M059J (cell line): Measurements from ENCODE around the gene TRIM10. TPM values are rescaled to one million over a fixed set of nuclear protein-coding genes. Genes with fewer than 3 reads are reported as not detected.
"Not testable (repeated sequence)": the region's sequence is repeated elsewhere in the genome, so short reads cannot be mapped to it uniquely, and the experiment has no call there.

Experiments
- DNase-seq: peaks from one replicate; pipeline ENCODE4 v3.0.0-alpha.2; 2012; ENCODE audit warnings: low read depth
- total RNA-seq: library from RNA; depleted of rRNA; stranded (reverse); fragments of >200 nt; shearing (Covaris generic); gene quantifications from 2 replicates; pipeline ENCODE4 v1.2.3, GENCODE V29; 2014

The TRIM10 gene
- total RNA-seq, 1 experiment from 2014 or later: not detected

DNA sequence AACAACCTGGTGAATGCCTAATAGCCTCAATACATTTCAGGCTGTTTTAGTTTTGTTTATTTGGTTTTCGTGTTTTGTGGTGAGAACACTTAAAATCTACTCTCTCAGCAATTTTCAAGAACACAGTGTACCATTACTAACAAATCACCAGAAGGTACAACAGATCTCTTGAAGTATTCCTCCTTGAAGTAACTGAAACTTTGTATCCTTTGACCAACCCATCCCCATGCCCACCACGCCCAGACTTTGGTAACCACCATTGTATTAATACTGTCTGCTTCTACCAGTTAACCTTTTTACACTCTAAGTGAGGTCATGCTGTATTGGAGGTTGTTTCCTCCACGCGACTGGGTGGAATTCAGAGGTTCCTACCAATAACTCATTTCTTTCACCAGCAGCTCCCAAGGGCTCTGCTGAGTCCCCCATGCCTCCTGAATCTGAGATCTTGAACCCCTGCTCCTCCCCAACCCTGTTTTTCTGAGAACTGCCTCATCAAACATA lies 30.8 kb downstream of the TRIM10 start:
- no peak for DNase-seq

DNA sequence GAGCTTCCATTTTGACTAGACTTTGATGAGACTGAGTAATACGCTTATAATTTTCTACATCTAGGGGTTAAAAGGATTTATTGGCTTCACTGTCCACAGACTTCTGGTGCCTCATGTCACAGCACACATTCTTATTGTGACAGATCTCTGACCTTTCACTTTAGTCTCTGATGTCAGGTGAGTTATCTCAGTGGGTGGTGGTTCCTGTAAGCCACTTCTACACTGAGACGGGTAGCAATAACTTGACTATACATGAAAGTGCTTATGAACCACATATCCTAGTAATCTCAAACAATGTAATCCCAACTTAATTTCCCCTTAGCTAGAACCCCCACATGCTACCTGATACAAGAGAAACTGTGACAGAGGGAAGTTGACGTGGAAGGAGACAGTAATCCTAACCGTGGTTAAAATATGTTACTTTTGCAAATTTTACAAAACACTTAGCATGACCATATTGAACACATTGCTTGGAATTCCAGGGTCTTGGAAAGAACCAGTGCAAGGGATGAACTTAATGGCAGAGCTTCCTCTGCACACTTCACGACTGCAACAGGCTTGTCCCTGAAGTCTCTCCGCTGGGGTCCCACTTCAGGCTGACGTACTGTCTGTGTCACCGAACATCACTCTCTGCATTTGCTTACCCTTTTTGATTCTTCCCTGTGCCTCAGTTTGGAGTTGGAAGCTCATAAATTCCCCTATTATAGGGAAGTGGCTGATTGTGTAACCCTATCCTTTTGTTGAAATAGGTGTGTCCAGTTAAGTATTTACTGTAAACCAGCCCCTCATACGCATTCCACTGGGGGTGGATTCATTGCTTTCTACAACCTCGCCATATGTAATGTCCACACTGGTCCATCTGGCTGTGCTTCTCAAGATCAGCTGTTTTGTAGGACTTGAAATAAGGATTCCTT lies 31.5 kb downstream of the TRIM10 start:
- no peak for DNase-seq

DNA sequence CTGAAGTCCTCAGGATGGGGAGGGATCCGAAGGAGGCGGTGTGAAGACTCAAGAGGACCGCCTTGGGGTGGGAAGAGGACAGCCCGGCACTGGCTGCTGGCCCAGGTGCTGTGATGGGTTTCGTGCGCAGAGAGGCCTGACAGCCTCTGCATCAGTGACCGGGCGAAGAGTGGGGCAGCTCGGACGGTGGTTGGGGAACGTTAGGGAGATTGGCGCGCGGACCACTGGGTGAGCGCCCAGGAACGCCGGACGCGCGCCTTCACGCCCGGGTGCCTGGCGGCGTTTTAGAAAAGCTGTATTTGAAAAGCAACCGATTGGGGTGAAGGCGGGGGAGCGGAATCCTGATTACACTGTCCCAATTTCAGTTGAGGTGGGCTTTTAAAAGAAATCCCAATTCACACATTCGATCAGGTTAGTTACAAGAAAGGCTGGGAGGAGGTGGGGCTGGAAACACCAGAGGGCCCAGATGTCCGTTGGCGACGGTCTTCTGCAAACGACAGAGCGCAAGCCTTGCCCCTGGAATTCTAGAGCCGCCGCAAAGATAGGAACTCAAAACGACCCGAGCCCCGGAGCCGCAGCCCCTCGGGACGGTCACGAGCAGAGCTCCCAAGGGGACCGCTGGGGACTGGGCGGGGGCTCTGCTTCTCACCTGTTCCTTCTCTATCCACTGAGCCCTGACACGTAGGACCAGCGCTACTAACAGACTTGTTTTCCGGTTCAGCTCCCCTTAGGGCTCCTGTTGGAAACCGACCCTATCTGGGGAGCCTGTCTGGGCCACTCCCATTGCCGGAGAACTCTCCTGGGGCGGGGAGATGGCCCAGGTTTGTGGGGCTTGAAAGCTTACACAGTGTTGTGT lies 33.5 kb downstream of the TRIM10 start:
- DNase-seq: no peak

DNA sequence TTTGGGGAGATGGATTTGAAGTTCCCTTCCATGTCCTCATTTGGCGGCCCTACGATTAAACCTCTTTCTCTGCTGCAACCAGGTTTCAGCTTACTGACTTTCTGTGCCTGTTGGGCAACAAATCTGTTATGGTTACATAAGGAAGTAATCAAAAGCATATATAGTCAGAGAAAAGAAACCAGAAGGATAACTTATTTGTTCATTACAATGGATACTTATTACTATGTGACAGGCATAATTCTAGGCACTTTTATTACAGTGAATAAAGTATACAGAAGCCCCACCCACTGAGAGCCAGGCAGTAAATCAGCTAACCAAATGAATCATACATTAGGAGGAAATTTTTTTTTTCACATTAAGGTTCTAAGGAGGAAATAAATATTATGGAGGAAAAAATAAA lies 38.5 kb downstream of the TRIM10 start:
- peak; percentile 40 for DNase-seq

DNA sequence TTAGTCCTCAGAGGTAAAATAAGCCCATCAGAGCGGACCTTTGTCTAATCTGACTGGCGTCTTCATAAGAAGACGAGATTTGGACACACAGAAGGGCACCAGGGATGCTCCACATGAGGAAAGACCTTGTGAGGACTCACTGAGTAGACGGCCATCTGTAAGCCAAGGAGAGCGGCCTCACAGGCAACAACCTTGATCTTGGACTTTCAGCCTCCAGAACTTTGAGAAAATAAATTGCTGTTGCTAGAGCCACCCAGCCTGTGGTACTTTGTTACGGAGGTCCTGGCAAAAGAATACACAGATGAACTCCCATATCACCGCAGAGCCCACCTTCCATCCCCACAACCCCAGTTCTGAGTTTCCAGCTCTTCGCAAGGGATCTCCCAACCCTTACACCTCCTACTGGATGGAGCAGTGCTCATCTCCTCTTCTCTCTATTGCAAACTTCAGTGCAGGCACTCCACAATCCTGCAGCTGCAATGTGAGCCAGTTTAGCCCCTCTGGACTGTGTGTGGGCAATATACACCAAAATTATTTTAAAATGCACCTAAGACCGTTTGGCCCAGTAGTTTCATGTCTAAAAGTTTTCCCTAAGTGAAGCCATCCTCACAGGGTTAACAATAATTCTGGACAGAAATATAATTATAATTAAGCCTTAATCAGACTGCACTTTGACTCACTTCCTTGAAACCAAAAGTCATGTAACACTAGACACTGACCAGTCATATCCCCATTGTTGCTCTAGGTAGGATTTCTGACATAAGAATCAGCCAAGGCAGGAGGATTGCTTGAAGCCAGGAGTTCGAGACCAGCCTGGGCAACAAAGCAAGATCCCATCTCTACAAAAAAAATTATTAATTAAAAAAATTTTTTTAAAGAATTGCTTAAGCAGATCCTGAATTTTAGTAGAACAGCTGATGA lies 39.3 kb downstream of the TRIM10 start:
- peak; percentile 20 for DNase-seq

DNA sequence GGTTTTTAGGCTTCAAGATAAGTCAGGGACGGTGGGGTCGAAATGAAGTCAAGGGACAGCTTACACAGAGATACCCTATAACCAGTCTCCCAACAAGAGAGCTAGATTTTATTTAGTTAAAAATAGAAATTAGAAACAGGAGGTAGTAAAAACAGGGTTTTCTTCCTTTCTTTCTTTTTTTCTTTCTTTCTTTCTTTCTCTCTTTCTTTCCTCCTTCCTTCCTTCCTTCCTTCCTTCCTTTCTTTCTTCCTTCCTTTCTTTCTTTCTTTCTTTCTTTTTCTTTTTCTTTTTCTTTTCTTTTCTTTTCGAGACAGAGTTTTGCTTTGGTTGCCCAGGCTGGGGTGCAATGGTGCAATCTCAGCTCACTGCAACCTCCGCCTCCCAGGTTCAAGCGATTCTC lies 42.3 kb downstream of the TRIM10 start:
- not testable (repeated sequence) for DNase-seq

DNA sequence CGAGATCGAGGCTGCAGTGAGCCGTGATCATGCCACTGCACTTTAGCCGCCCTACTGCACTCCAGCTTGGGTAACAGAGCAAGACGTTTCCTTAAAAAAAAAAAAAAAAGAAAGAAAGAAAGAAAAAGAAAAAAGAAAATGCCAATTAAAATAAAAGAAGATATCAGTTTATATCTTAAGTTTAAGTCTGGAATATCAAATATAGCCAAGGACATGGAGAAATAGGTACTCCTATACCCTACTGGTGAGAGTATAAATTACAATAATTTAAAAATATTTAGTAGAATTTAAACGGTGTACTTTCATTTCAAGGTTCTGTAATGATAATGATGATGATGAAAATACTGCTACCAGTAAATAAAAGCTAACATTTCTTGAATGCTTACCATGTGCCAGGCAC lies 44.3 kb downstream of the TRIM10 start:
- DNase-seq: no peak

DNA sequence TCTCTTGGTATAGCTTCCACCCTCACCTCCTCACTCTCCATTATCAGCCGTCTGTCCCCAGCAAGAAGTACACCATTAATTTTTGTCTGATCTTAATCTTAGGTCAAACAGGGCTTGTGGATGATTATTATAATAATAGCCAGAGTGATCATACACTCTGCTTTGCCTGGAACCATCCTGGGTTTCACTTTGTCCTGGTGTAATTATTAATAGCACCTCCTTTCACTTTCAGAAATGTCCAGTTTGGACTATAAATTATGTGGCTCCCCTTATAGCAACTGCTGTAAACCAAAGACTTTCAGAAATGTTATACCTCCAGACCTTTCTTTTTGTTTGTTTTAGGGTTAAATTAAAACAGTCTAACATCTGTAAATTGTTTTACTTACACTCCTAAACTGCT lies 47.2 kb downstream of the TRIM10 start:
- DNase-seq: no peak

DNA sequence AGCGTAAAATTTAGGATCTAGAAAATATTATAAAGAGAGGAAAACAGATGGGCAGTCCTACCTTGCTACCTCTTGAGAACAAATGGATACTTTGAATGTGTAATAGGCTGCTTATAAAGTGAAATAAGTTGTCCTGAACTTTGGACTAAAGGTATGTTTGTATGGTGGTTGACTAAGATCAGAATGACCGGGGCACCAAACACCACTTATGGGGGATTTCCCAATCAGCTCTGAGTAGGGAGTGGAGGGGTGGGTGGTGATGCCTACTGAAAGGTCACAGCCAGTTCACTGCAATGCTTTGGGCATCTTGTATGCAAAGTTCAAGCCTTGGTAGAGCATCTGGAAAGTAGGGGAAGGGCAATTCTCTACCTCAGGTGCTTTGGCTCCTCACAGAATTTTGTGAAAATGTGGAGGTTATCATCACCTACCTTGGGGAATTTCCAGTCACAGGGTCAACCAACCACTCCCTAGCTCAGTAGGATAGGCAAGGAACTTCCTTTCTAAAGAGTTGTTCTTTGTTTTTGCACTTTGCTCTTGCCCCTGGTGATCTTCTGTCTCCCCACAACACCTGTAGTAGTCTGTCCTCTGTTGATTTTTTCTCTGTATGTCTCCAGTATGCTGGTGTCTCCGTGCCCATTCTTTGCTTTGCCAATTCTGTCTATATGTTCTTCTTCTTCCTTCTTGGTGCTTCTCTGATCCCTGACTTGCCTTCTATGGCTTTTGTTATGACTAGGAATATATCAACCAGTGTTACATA lies 47.8 kb downstream of the TRIM10 start, which contains the start of gene TRIM31:
Gene TRIM31, minus strand, starts transcription at position 88 of the 757 bp plus-strand sequence. CDS start 285 bp downstream, outside the sequence.
- DNase-seq: no peak

DNA sequence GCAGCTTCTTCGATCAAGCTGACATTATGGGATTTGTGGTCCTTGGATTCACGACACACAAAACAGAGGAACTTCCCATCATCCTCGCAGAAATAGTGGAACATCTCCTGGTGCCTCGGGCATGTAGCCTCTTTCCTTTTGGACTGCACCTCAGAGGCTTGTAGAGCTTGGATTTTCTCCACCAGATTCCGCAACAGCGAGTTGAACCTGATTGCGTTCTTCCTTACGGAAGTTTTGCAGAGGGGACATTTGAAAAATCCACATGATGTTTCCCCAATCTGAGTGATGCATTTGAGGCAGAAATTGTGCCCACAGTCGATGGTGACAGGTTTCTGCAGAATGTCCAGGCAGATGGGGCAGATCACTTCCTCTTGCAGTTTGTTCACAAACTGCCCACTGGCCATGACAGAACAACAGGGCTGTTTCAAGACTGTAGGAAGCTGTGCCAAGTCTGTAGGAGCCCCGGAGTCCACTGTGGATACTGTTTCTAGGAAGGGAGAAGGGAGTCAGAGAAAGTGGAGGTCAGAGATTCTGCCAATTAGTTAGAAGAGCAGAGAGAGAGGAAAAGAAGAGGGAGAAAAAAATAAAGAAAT lies 48.5 kb downstream of the TRIM10 start:
- DNase-seq: no peak

DNA sequence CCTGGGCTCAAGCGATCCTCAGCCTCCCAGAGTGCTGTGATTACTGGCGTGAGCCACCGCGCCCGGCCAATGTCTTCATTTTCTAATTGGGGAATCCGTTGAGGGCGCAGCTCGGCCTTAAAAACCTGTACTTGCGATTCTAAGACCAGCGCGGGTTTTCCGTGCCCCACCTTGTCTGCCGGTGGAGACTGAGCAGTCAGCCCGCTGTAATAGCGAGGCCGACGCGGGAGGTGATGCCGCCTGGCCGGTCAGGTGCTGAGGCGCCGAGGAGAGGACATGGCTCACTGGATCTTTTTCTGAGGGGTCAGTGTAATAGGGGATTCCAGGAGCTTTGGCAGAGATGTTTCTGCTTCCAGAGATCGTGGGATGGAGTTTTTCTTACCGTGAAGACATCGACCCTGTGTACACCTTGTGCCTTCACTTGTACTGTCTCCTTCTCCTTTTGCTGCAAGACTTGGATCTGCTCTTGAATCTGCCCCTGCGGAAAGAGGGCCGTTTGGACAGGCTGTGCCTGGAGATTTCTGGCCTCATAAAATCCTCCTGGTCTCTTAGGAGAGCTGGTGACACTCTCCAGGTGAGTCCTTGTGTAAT lies 49.6 kb downstream of the TRIM10 start:
- no peak for DNase-seq

DNA sequence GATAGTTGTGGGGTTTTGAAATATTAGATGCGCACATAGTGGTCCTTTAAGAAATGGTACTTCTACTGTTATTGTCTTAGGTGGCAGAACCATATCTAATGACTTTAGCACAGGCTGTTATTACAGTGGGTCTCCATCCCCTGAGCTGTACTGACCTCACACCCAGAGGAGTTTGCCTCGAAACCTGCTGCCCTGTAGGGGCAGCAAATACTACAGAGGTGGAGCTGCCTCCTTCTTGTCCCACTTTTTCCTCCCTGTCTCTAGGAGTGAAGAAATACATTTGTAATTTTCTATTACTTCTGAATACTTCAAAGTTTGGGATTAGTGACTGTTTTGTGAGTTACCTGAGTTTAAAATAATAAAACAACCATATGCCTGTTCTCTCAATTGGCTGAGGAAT lies 56.4 kb downstream of the TRIM10 start:
- no peak for DNase-seq

DNA sequence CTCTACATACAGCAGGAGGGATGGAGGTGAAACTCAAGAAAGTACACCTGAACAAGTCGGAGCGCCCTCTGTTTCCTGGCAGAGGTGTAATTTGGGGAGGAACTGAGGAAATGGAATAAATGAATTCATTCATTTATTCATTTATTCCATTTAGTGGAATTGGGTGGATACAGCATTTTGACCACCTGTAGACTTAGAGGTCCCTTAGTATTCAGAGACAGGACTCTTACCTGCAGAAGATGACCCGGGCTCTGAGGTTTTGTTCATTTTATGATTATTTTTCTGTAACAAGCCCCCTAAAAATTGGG lies 57.2 kb downstream of the TRIM10 start:
- DNase-seq: no peak

DNA sequence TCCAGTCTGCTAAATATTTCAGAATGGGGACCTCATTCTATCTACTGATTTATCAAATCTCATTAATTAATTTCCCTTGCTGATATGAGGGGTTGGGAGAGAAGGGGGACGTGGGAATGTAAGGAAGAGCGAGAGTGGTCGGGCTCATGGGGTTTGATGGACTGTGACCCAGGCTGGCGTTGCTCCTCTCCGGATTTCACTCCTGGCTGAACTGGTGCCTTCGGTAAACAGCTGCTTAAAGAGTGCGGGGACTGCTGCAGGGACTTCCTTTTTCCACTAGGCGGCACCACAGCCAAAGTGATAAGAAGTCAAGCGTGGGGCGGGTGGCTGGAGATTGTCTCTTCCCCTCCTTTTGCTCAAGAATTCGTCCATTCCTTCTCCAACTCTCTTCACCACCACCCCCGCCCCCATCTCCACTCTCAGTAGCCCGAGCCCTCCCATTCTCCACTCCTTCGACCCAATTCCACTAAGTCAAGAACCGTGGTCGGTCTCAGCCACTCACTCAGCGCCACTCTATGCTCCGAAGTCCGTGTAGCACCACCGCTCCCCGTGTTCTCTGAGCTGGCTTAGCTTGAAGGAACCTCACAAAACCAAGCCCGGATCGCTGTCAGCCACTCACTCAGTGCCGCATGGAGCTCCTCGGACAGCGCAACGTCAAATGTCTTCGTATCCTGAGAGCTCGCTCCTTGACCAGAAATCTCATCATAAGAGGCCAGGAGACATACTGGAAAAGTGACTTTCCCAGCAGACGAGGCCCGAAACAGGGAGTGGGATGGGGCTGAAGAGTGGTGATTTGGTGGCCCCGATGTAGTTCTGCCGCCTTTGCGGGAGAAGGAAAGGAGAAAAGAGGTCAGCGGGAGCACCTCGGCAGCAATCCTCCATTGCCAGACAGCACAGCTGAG lies 57.8 kb downstream of the TRIM10 start:
- DNase-seq: peak; percentile 93

DNA sequence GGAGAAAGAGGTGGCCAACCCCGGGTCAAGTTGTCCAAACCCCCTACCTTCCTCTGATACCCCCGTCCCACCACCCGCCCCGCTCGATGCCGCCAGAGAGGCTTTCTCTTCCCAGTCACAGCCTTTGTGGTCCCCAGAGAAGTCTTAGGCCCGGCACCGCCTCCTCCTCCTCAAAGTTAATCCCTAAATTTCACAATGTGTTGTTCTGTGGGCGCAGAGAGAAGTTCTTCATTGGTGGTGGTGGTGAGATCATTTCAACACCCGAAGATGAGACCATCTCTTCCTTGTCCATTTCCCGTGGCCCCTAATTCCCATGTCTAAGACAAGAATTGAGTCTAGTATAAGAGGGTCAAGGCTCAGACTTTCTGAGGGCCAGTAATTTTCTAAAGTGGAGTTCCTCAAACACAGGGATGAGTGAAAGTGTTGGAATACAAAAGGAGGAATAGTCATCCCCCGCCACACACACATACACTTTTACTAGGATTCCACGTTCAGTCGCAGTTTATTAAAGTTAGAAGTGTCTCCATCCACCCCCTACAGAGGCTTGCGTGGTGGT lies 58.5 kb downstream of the TRIM10 start:
- DNase-seq: peak; percentile 30
